Bronchial epithelial cell (primary cell): ENCODE measurements around the gene FN3K. TPM values are rescaled to one million over a fixed set of nuclear protein-coding genes. Genes with fewer than 3 reads are reported as not detected.
A peak's percentile ranks its signal among the peaks of the same experiment; 100 is the strongest.

ENCODE experiments used
- DNase-seq: peaks from one replicate; pipeline ENCODE4 v3.0.0-alpha.2; 2010; ENCODE audit warnings: low read depth
- FAIRE-seq: peaks from 2 replicates; lab custom pipeline; 2011; peaks lifted over from hg19 to GRCh38; lab: Jason Lieb, UNC
- H3K27me3 ChIP-seq: 2 replicates; pipeline ENCODE4 v1.5.1; 2011; ENCODE audit warnings: low read length; ENCODE audit not compliant: control insufficient read depth, insufficient read depth
- H3K36me3 ChIP-seq: 2 replicates; pipeline ENCODE4 v1.5.1; 2011; ENCODE audit warnings: low read length; ENCODE audit not compliant: control insufficient read depth, insufficient read depth
- H3K4me3 ChIP-seq: 2 replicates; pipeline ENCODE4 v1.5.1; 2011; ENCODE audit warnings: mild to moderate bottlenecking, low read depth, low read length, control low read depth
- total RNA-seq: library from RNA; depleted of rRNA; stranded (reverse); fragments of >200 nt; gene quantifications from 2 replicates; pipeline ENCODE4 v1.2.1, GENCODE V29; 2014
- TF ChIP-seq, protein P1 (sequence below): IDR thresholded peaks from 2 replicates; pipeline ENCODE4 v1.5.1; 2011; ENCODE audit warnings: mild to moderate bottlenecking, moderate library complexity, low read length, control low read depth, inconsistent platforms; ENCODE audit not compliant: insufficient read depth, severe bottlenecking

FN3K gene
- 3.7 and 4.5 TPM in 2 replicates for total RNA-seq

GRCh38 chr17:82734987-82735866, at the start of gene FN3K:
FN3K (plus strand) TSS chr17:82735615; CDS start chr17:82735637, 22 bp downstream.
- H3K4me3 ChIP-seq: peak within 1 kb of the TSS; percentile 49
- DNase-seq (no peak), FAIRE-seq (no peak)

GRCh38 chr17:82686366-82687324, 48.8 kb upstream of the FN3K start:
- FAIRE-seq (no peak), DNase-seq (no peak)
- Histone ChIP-seq H3K36me3 (peaks cover under 1% of the 10 kb centered on the region), H3K27me3 (no peaks in the 10 kb centered on the region), H3K4me3 (no peak overlapping the region)
- TF ChIP-seq, protein P1, sequence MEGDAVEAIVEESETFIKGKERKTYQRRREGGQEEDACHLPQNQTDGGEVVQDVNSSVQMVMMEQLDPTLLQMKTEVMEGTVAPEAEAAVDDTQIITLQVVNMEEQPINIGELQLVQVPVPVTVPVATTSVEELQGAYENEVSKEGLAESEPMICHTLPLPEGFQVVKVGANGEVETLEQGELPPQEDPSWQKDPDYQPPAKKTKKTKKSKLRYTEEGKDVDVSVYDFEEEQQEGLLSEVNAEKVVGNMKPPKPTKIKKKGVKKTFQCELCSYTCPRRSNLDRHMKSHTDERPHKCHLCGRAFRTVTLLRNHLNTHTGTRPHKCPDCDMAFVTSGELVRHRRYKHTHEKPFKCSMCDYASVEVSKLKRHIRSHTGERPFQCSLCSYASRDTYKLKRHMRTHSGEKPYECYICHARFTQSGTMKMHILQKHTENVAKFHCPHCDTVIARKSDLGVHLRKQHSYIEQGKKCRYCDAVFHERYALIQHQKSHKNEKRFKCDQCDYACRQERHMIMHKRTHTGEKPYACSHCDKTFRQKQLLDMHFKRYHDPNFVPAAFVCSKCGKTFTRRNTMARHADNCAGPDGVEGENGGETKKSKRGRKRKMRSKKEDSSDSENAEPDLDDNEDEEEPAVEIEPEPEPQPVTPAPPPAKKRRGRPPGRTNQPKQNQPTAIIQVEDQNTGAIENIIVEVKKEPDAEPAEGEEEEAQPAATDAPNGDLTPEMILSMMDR: no peak

More at GRCh38 chr17:82734987-82735866, at the start of gene FN3K:
- TF ChIP-seq, protein P1: no peak
- Histone ChIP-seq H3K27me3 (no peaks in the 10 kb centered on the region), H3K36me3 (peaks cover 2% of the 10 kb centered on the region)

GRCh38 chr17:82687375-82687861, 48.0 kb upstream of the FN3K start:
- TF ChIP-seq, protein P1: no peak
- H3K4me3 ChIP-seq: no peak overlapping the region
- FAIRE-seq: no peak
- H3K36me3 ChIP-seq: peaks cover 2% of the 10 kb centered on the region
- no peaks in the 10 kb centered on the region for H3K27me3 ChIP-seq
- peak; percentile 51 for DNase-seq

- Histone ChIP-seq H3K4me3 (no peak overlapping the region), H3K36me3 (peaks cover 2% of the 10 kb centered on the region), H3K27me3 (no peaks in the 10 kb centered on the region)
- TF ChIP-seq, protein P1: no peak
- FAIRE-seq: no peak
- DNase-seq: no peak
Measured at GRCh38 chr17:82687871-82688270, 47.5 kb upstream of the FN3K start.

DNA sequence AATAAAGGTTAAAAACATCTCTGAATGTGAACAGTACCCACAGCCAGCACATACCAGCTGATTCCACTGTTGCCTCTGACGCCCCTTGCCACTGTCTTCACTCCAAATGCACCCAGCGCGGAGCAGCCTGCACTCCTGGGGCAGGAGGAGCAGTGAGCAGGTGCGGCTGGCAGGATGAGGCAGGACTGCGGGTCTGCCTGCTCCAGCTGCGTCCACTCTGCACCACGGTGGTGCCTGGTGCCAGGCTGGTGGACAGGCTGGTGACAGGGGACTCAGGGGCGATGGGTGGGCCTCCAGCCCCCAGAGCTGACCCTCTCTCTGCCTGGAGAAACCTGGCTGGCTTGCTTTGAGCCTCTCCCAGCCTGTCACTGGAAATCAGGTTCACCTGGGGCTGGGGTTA, 46.3 kb upstream of the FN3K start:
- H3K4me3 ChIP-seq: no peak overlapping the region
- DNase-seq: no peak
- H3K36me3 ChIP-seq: peaks cover 2% of the 10 kb centered on the region
- no peaks in the 10 kb centered on the region for H3K27me3 ChIP-seq
- TF ChIP-seq, protein P1: no peak
- FAIRE-seq: no peak
